K562 (cell line): ENCODE data around the gene AMDHD2. TPM values are rescaled to one million over a fixed set of nuclear protein-coding genes. Genes with fewer than 3 reads are reported as not detected.
A peak's percentile ranks its signal among the peaks of the same experiment; 100 is the strongest.

ENCODE experiments used
- CBX8 ChIP-seq: fragments of 200-600 bp; sonication (generic); IDR thresholded peaks from 2 replicates; pipeline ENCODE4 v1.6.1; 2012; ENCODE audit warnings: borderline replicate concordance, mixed run types, low read depth, mild to moderate bottlenecking, moderate library complexity, mixed read lengths, low read length, control low read depth, inconsistent platforms; ENCODE audit not compliant: poor library complexity, severe bottlenecking; ENCODE audit errors: extremely low read depth
- MCM5 ChIP-seq: fragments of 450-650 bp; IDR thresholded peaks from 2 replicates; pipeline ENCODE4 v1.6.1; 2016; ENCODE audit warnings: low read depth
- NEUROD1 ChIP-seq: fragments of 150-350 bp; IDR thresholded peaks from 2 replicates; pipeline ENCODE4 v1.6.1; 2014; ENCODE audit warnings: borderline replicate concordance, low read length, low read depth; ENCODE audit not compliant: partially characterized antibody
- POLR2G ChIP-seq: fragments of 200-400 bp; formaldehyde crosslinking; IDR thresholded peaks from 2 replicates; pipeline ENCODE4 v1.6.1; 2017; ENCODE audit warnings: low read depth, mild to moderate bottlenecking, antibody characterized with exemption, low read length, moderate library complexity
- SIN3B ChIP-seq: fragments of 450-650 bp; IDR thresholded peaks from 2 replicates; pipeline ENCODE4 v1.6.1; 2017; ENCODE audit warnings: low read depth, mild to moderate bottlenecking, moderate library complexity
- TOE1 ChIP-seq, 2 experiments: fragments of 450-650 bp in 1 of 2; sonication (generic) in 1 of 2; formaldehyde crosslinking in 1 of 2; IDR thresholded peaks; 2 replicates each; pipeline versions ENCODE4 v1.7.1 to v1.8.0; 2016 to 2022; ENCODE audit warnings: borderline replicate concordance in 2 of 2, mild to moderate bottlenecking in 2 of 2, antibody characterized with exemption in 1 of 2, inconsistent platforms in 1 of 2, low read depth in 1 of 2, missing genetic modification reagents in 1 of 2, moderate library complexity in 1 of 2
- polyA plus RNA-seq, 8 experiments: library from polyadenylated mRNA; depleted of rRNA in 4 of 8; stranded (reverse) in 5 of 8; unstranded in 3 of 8; fragments of >200 nt; fragmentation: Nextera tagmentation in 2 of 8; fragmentation: Illumina TruSeq in 1 of 8; extraction: Ambion mirVana in 2 of 8; extraction: Trizol in 1 of 8; gene quantifications; 2 replicates each; pipeline versions ENCODE4 v1.2.1 to v1.2.3, GENCODE V29; 2011 to 2014; ENCODE audit warnings: inconsistent platforms in 1 of 8, missing spikeins in 1 of 8
- total RNA-seq, 7 experiments: library from RNA; depleted of rRNA in 6 of 7; stranded (reverse); fragments of >200 nt in 6 of 7; fragmentation: Illumina TruSeq in 2 of 7; extraction: Trizol in 2 of 7; gene quantifications; 2 replicates each; pipeline versions ENCODE4 v1.2.1 to v1.2.3, GENCODE V29; 2011 to 2021; ENCODE audit warnings: low replicate concordance in 1 of 7
- TF ChIP-seq, protein P1 (sequence below), 2 experiments: fragments of 450-650 bp; formaldehyde crosslinking in 1 of 2; IDR thresholded peaks; 2 replicates each; pipeline versions ENCODE4 v1.4.0 to v1.6.1; 2014 to 2020; ENCODE audit warnings: mild to moderate bottlenecking in 2 of 2, borderline replicate concordance in 1 of 2, low read depth in 1 of 2
- TF ChIP-seq, protein P2 (sequence below): fragments of 450-650 bp; IDR thresholded peaks from 2 replicates; pipeline ENCODE4 v1.6.1; 2016; ENCODE audit warnings: low read depth, mild to moderate bottlenecking, moderate library complexity
- TF ChIP-seq, protein P3 (sequence below): fragments of 250-450 bp; sonication (Bioruptor Pico); IDR thresholded peaks from 2 replicates; pipeline ENCODE4 v1.9.0; 2021; ENCODE audit warnings: mild to moderate bottlenecking
- TF ChIP-seq, protein P4 (sequence below), 2 experiments: fragments of 450-650 bp; conservative IDR thresholded peaks; 2 replicates each; pipeline ENCODE4 v1.6.1; 2017; ENCODE audit warnings: mild to moderate bottlenecking in 2 of 2, moderate library complexity in 2 of 2
- TF ChIP-seq, protein P5 (sequence below): fragments of 450-650 bp; conservative IDR thresholded peaks from 2 replicates; pipeline ENCODE4 v1.6.1; 2016; ENCODE audit warnings: missing genetic modification characterization, low read depth, mild to moderate bottlenecking, control low read depth, missing compliant biosample characterization

Gene AMDHD2
- total and polyA plus RNA-seq, 9 of the 15 experiments (the other 6 are each of a cell fraction or from before 2014, with no cell fraction given) = 0.38 to 56.9 (median 18.3) TPM; not detected in 1

DNA sequence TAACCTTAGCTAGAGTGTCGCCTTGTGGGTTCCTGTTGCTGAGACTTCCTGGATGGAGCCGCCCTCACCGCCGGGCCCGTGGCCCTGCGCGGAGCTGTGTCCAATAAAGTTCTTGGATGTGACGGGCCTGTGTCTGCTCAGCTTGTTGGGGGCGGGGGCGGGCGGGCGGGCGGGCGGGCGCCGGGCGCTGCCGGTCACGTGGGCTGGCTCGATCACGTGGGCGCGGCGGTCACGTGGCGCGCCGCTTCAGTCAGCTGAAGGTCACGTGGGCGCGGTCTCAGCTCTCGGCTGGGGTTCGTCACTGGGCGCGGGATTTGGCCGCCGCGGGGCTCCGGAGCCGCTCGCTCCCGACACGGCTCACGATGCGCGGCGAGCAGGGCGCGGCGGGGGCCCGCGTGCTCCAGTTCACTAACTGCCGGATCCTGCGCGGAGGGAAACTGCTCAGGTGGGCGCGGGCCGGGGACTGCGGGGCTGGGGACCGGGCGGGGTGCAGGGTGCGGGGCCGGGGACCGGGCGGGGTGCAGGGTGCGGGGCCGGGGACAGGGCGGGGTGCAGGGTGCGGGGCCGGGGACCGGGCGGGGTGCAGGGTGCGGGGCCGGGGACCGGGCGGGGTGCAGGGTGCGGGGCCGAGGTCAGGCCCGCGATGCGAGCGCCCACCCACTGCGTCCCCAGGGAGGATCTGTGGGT is at the start of gene AMDHD2 (continued):
- TF ChIP-seq, protein P1, sequence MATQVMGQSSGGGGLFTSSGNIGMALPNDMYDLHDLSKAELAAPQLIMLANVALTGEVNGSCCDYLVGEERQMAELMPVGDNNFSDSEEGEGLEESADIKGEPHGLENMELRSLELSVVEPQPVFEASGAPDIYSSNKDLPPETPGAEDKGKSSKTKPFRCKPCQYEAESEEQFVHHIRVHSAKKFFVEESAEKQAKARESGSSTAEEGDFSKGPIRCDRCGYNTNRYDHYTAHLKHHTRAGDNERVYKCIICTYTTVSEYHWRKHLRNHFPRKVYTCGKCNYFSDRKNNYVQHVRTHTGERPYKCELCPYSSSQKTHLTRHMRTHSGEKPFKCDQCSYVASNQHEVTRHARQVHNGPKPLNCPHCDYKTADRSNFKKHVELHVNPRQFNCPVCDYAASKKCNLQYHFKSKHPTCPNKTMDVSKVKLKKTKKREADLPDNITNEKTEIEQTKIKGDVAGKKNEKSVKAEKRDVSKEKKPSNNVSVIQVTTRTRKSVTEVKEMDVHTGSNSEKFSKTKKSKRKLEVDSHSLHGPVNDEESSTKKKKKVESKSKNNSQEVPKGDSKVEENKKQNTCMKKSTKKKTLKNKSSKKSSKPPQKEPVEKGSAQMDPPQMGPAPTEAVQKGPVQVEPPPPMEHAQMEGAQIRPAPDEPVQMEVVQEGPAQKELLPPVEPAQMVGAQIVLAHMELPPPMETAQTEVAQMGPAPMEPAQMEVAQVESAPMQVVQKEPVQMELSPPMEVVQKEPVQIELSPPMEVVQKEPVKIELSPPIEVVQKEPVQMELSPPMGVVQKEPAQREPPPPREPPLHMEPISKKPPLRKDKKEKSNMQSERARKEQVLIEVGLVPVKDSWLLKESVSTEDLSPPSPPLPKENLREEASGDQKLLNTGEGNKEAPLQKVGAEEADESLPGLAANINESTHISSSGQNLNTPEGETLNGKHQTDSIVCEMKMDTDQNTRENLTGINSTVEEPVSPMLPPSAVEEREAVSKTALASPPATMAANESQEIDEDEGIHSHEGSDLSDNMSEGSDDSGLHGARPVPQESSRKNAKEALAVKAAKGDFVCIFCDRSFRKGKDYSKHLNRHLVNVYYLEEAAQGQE (IDR thresholded peaks at IDR 0.05; ENCODE audit: borderline replicate concordance) = peak; percentile 97
- TF ChIP-seq, protein P1 (CRISPR knock-in tag; IDR thresholded peaks at IDR 0.05; ENCODE audit: low read depth) = no peak
- TF ChIP-seq MCM5 = no peak
- peak; percentile 87; the same call in 1 of the 2 replicates for TF ChIP-seq TOE1 (IDR thresholded peaks at IDR 0.05; ENCODE audit: borderline replicate concordance)
- TF ChIP-seq TOE1 (CRISPR knock-in tag; IDR thresholded peaks at IDR 0.05; ENCODE audit: borderline replicate concordance, low read depth) = no peak
- peak; percentile 94 for TF ChIP-seq SIN3B
- TF ChIP-seq, protein P2, sequence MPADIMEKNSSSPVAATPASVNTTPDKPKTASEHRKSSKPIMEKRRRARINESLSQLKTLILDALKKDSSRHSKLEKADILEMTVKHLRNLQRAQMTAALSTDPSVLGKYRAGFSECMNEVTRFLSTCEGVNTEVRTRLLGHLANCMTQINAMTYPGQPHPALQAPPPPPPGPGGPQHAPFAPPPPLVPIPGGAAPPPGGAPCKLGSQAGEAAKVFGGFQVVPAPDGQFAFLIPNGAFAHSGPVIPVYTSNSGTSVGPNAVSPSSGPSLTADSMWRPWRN = no peak
- TF ChIP-seq, protein P3, sequence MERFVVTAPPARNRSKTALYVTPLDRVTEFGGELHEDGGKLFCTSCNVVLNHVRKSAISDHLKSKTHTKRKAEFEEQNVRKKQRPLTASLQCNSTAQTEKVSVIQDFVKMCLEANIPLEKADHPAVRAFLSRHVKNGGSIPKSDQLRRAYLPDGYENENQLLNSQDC (CRISPR knock-in tag) = 0 out of 2 replicates have a peak, but pooled peaks have one; percentile 11
- TF ChIP-seq, protein P4, sequence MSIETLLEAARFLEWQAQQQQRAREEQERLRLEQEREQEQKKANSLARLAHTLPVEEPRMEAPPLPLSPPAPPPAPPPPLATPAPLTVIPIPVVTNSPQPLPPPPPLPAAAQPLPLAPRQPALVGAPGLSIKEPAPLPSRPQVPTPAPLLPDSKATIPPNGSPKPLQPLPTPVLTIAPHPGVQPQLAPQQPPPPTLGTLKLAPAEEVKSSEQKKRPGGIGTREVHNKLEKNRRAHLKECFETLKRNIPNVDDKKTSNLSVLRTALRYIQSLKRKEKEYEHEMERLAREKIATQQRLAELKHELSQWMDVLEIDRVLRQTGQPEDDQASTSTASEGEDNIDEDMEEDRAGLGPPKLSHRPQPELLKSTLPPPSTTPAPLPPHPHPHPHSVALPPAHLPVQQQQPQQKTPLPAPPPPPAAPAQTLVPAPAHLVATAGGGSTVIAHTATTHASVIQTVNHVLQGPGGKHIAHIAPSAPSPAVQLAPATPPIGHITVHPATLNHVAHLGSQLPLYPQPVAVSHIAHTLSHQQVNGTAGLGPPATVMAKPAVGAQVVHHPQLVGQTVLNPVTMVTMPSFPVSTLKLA (conservative IDR thresholded peaks at IDR 0.05) = peak; percentile 78 to 92
- TF ChIP-seq NEUROD1 = peak; percentile 47
- TF ChIP-seq, protein P5, sequence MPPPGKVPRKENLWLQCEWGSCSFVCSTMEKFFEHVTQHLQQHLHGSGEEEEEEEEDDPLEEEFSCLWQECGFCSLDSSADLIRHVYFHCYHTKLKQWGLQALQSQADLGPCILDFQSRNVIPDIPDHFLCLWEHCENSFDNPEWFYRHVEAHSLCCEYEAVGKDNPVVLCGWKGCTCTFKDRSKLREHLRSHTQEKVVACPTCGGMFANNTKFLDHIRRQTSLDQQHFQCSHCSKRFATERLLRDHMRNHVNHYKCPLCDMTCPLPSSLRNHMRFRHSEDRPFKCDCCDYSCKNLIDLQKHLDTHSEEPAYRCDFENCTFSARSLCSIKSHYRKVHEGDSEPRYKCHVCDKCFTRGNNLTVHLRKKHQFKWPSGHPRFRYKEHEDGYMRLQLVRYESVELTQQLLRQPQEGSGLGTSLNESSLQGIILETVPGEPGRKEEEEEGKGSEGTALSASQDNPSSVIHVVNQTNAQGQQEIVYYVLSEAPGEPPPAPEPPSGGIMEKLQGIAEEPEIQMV (tag) = no peak
- TF ChIP-seq POLR2G = peak; percentile 86
- TF ChIP-seq CBX8 = no peak
